ENCODE data around the gene GUCY2F.
A peak's percentile ranks its signal among the peaks of the same experiment; 100 is the strongest.

GUCY2F gene

DNA sequence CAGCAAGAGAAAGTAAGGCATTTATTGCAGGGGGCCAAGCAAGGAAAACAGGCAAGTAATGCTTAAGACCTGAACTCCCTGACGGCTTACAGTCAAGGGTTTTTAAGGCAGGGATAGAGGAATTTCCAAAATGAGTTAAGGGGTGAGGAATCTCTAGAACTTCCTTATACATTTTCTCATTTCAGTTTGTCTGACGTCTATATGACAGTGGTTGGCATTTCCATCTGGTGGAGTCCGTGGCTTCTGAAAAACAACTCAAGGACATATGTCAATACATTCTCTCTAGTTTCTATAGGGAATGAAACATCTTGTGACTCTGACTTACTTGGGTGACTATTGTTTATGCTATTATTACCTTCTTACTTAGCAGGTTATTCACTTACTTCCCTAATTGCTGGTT is 19.3 kb upstream of the GUCY2F start:
- Histone ChIP-seq H4K20me1 (ENCODE audit: control insufficient read depth, insufficient read depth, low read depth, low read length) (no peaks in the 10 kb centered on the region), H3K9me3 (ENCODE audit: control insufficient read depth, insufficient read depth, low read length) (no peaks in the 10 kb centered on the region), H3K4me3 (ENCODE audit: low read length) (no peak overlapping the region), H3K4me1 (ENCODE audit: control insufficient read depth, low read length) (no peaks in the 10 kb centered on the region), H3K36me3 (ENCODE audit: control insufficient read depth, low read length) (no peaks in the 10 kb centered on the region), H3F3A (ENCODE audit: control insufficient read depth, insufficient read depth) (no peaks in the 10 kb centered on the region), H3K27ac (ENCODE audit: low read depth, low read length) (no peak overlapping the region), H3K79me2 (ENCODE audit: control insufficient read depth, low read length) (no peaks in the 10 kb centered on the region), H3K9me2 (replicated peaks; ENCODE audit: control insufficient read depth, low read length) (no peaks in the 10 kb centered on the region), H3K27me3 (ENCODE audit: control insufficient read depth, low read length) (no peaks in the 10 kb centered on the region), H3K4me2 (ENCODE audit: low read length) (no peak overlapping the region)
- TF ChIP-seq, protein P1, sequence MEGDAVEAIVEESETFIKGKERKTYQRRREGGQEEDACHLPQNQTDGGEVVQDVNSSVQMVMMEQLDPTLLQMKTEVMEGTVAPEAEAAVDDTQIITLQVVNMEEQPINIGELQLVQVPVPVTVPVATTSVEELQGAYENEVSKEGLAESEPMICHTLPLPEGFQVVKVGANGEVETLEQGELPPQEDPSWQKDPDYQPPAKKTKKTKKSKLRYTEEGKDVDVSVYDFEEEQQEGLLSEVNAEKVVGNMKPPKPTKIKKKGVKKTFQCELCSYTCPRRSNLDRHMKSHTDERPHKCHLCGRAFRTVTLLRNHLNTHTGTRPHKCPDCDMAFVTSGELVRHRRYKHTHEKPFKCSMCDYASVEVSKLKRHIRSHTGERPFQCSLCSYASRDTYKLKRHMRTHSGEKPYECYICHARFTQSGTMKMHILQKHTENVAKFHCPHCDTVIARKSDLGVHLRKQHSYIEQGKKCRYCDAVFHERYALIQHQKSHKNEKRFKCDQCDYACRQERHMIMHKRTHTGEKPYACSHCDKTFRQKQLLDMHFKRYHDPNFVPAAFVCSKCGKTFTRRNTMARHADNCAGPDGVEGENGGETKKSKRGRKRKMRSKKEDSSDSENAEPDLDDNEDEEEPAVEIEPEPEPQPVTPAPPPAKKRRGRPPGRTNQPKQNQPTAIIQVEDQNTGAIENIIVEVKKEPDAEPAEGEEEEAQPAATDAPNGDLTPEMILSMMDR (IDR thresholded peaks at IDR 0.05; ENCODE audit: low read depth, low read length, poor library complexity, severe bottlenecking) = no peak
- no peak for TF ChIP-seq EZH2phosphoT487 (IDR thresholded peaks at IDR 0.05; ENCODE audit: borderline replicate concordance, low read length)

DNA sequence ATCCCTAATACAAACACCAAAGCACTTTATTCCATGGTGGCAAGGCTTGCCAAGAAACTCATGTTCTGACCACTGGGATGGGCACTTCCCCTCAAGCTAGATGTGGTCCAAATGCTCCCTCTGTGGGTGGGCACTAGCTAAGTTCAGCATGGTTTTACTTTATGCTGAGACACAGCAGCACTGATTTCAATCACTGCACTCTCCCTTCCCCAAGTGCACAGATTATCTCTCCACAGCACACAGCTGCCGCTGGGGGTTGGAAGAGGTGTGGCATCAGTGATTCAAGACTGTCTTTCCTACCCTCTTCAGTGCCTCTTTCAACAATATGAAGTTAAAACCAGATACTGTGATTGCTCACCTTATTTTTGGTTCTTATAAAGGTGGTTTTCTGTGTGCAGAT is 16.5 kb upstream of the GUCY2F start:
- Histone ChIP-seq H3K79me2 (ENCODE audit: control insufficient read depth, low read length) (no peaks in the 10 kb centered on the region), H3K4me3 (ENCODE audit: low read length) (no peak overlapping the region), H3K27ac (ENCODE audit: low read depth, low read length) (no peak overlapping the region), H3K9me2 (replicated peaks; ENCODE audit: control insufficient read depth, low read length) (no peaks in the 10 kb centered on the region), H3F3A (ENCODE audit: control insufficient read depth, insufficient read depth) (no peaks in the 10 kb centered on the region), H4K20me1 (ENCODE audit: control insufficient read depth, insufficient read depth, low read depth, low read length) (no peaks in the 10 kb centered on the region), H3K9me3 (ENCODE audit: control insufficient read depth, insufficient read depth, low read length) (no peaks in the 10 kb centered on the region), H3K4me2 (ENCODE audit: low read length) (no peak overlapping the region), H3K36me3 (ENCODE audit: control insufficient read depth, low read length) (no peaks in the 10 kb centered on the region), H3K4me1 (ENCODE audit: control insufficient read depth, low read length) (no peaks in the 10 kb centered on the region), H3K27me3 (ENCODE audit: control insufficient read depth, low read length) (no peaks in the 10 kb centered on the region)
- TF ChIP-seq, protein P1 (IDR thresholded peaks at IDR 0.05; ENCODE audit: low read depth, low read length, poor library complexity, severe bottlenecking) = no peak
- no peak for TF ChIP-seq EZH2phosphoT487 (IDR thresholded peaks at IDR 0.05; ENCODE audit: borderline replicate concordance, low read length)

DNA sequence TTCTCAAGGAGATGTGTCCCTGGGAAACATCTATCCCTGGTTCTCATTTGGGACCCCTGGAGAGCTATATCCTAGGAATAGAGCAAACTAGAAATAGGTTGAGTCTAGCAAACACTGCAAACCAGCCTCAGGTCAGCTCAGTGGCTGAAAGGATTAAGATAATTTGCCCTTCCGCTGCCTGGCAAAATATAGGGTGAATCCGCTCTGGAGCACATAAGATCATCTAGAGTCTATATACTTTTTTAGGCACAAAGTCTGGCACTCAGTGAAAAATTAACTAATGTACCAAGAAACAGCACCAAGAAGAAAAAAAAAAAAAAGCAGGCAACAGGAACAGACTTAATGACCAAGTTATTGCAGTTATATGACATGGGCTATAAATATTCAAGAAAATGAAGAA is 7.3 kb upstream of the GUCY2F start:
- Histone ChIP-seq H3K27ac (ENCODE audit: low read depth, low read length) (no peak overlapping the region), H3K27me3 (ENCODE audit: control insufficient read depth, low read length) (no peaks in the 10 kb centered on the region), H3K9me3 (ENCODE audit: control insufficient read depth, insufficient read depth, low read length) (no peaks in the 10 kb centered on the region), H3K4me3 (ENCODE audit: low read length) (no peak overlapping the region), H3K79me2 (ENCODE audit: control insufficient read depth, low read length) (no peaks in the 10 kb centered on the region), H4K20me1 (ENCODE audit: control insufficient read depth, insufficient read depth, low read depth, low read length) (no peaks in the 10 kb centered on the region), H3K9me2 (replicated peaks; ENCODE audit: control insufficient read depth, low read length) (no peaks in the 10 kb centered on the region), H3F3A (ENCODE audit: control insufficient read depth, insufficient read depth) (no peaks in the 10 kb centered on the region), H3K4me2 (ENCODE audit: low read length) (no peak overlapping the region), H3K4me1 (ENCODE audit: control insufficient read depth, low read length) (peaks cover 12% of the 10 kb centered on the region), H3K36me3 (ENCODE audit: control insufficient read depth, low read length) (no peaks in the 10 kb centered on the region)
- TF ChIP-seq, protein P1 (IDR thresholded peaks at IDR 0.05; ENCODE audit: low read depth, low read length, poor library complexity, severe bottlenecking) = no peak
- TF ChIP-seq EZH2phosphoT487 (IDR thresholded peaks at IDR 0.05; ENCODE audit: borderline replicate concordance, low read length) = no peak

DNA sequence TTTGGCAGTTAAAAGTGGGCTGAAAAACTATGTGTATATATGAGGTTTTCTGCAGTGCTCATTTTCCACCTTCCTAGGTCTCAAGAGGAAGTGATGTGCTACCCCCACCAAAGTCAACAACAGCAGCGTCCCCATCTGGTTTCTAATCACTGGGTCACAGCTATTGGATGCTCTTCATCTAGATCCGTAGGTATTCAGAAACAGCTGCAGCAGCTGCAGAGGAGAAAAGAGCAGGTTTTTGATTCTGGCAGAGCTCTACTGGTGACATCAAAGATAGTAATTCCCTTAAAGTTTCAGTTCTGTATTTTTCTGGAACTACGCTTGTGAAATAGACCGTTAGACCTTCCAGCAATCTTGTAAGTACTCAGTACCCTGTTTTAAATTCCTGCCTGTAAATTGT is 5.8 kb upstream of the GUCY2F start:
- no peaks in the 10 kb centered on the region for H3K36me3 ChIP-seq (ENCODE audit: control insufficient read depth, low read length)
- no peak overlapping the region for H3K27ac ChIP-seq (ENCODE audit: low read depth, low read length)
- no peaks in the 10 kb centered on the region for H4K20me1 ChIP-seq (ENCODE audit: control insufficient read depth, insufficient read depth, low read depth, low read length)
- TF ChIP-seq EZH2phosphoT487 (IDR thresholded peaks at IDR 0.05; ENCODE audit: borderline replicate concordance, low read length) = no peak
- TF ChIP-seq, protein P1 (IDR thresholded peaks at IDR 0.05; ENCODE audit: low read depth, low read length, poor library complexity, severe bottlenecking) = no peak
- H3K9me3 ChIP-seq (ENCODE audit: control insufficient read depth, insufficient read depth, low read length) = no peaks in the 10 kb centered on the region
- no peaks in the 10 kb centered on the region for H3K9me2 ChIP-seq (replicated peaks; ENCODE audit: control insufficient read depth, low read length)
- H3K4me2 ChIP-seq (ENCODE audit: low read length) = peak overlapping the region; percentile 36; the same call in 1 of the 2 replicates
- H3K27me3 ChIP-seq (ENCODE audit: control insufficient read depth, low read length) = no peaks in the 10 kb centered on the region
- H3K79me2 ChIP-seq (ENCODE audit: control insufficient read depth, low read length) = no peaks in the 10 kb centered on the region
- H3F3A ChIP-seq (ENCODE audit: control insufficient read depth, insufficient read depth) = no peaks in the 10 kb centered on the region
- H3K4me1 ChIP-seq (ENCODE audit: control insufficient read depth, low read length) = peaks cover 12% of the 10 kb centered on the region
- no peak overlapping the region for H3K4me3 ChIP-seq (ENCODE audit: low read length)

Measured in DOHH2 (cell line).